ENCODE results near the gene NFATC2IP.
"Not testable (repeated sequence)": the region's sequence is repeated elsewhere in the genome, so short reads cannot be mapped to it uniquely, and the experiment has no call there.

NFATC2IP gene

GRCh38 chr16:28926284-28926683 is 24.5 kb upstream of the NFATC2IP start:
- DNase-seq (ENCODE audit: low read depth) = not testable (repeated sequence)

GRCh38 chr16:28927815-28928214 is 22.9 kb upstream of the NFATC2IP start:
- no peak for DNase-seq (ENCODE audit: low read depth)

GRCh38 chr16:28930203-28930602 is 20.5 kb upstream of the NFATC2IP start:
- no peak for DNase-seq (ENCODE audit: low read depth)

GRCh38 chr16:28930652-28931051 is 20.1 kb upstream of the NFATC2IP start:
- no peak for DNase-seq (ENCODE audit: low read depth)

- no peak for DNase-seq (ENCODE audit: low read depth)
These were observed 18.9 kb upstream of the NFATC2IP start, which contains the start of gene CD19 for GRCh38 chr16:28931801-28932225. Gene CD19, plus strand, starts transcription at chr16:28931971. Its CDS starts 30 bp downstream, at chr16:28932001.

GRCh38 chr16:28932339-28933141 is 18.2 kb upstream of the NFATC2IP start:
- no peak for DNase-seq (ENCODE audit: low read depth)

GRCh38 chr16:28933171-28933570 is 17.6 kb upstream of the NFATC2IP start:
- no peak for DNase-seq (ENCODE audit: low read depth)

- DNase-seq (ENCODE audit: low read depth) = no peak
These were observed 15.4 kb upstream of the NFATC2IP start for GRCh38 chr16:28935346-28935745.

- peak; percentile 73 for DNase-seq (ENCODE audit: low read depth)
These were observed 14.6 kb upstream of the NFATC2IP start for GRCh38 chr16:28935924-28936783.

- no peak for DNase-seq (ENCODE audit: low read depth)
These were observed 14.0 kb upstream of the NFATC2IP start for GRCh38 chr16:28936784-28937155.

- DNase-seq (ENCODE audit: low read depth) = no peak
These were observed 13.4 kb upstream of the NFATC2IP start for GRCh38 chr16:28937222-28937876.

GRCh38 chr16:28938721-28939120 is 12.0 kb upstream of the NFATC2IP start:
- DNase-seq (ENCODE audit: low read depth) = no peak

GRCh38 chr16:28939825-28940224 is 10.9 kb upstream of the NFATC2IP start:
- DNase-seq (ENCODE audit: low read depth) = not testable (repeated sequence)

GRCh38 chr16:28943281-28943680 is 7.5 kb upstream of the NFATC2IP start:
- no peak for DNase-seq (ENCODE audit: low read depth)

GRCh38 chr16:28946681-28947080 is 4.1 kb upstream of the NFATC2IP start:
- DNase-seq (ENCODE audit: low read depth) = no peak

- DNase-seq (ENCODE audit: low read depth) = peak; percentile 43
These were observed 740 bp downstream of the NFATC2IP start for GRCh38 chr16:28951410-28951943.

GRCh38 chr16:28958216-28958615 is 7.5 kb downstream of the NFATC2IP start:
- DNase-seq (ENCODE audit: low read depth) = no peak

GRCh38 chr16:28958836-28959235 is 8.1 kb downstream of the NFATC2IP start:
- no peak for DNase-seq (ENCODE audit: low read depth)

- DNase-seq (ENCODE audit: low read depth) = no peak
These were observed 13.3 kb downstream of the NFATC2IP start for GRCh38 chr16:28964072-28964471.

GRCh38 chr16:28964496-28964895 is 13.8 kb downstream of the NFATC2IP start:
- no peak for DNase-seq (ENCODE audit: low read depth)

- no peak for DNase-seq (ENCODE audit: low read depth)
These were observed 16.4 kb downstream of the NFATC2IP start for GRCh38 chr16:28967156-28967555.

GRCh38 chr16:28969696-28970095 is 19.0 kb downstream of the NFATC2IP start:
- DNase-seq (ENCODE audit: low read depth) = not testable (repeated sequence)

Data from ELR (cell line).